HEK293 (cell line): ENCODE data around the gene FBL.

Source experiments
- PRDM1 ChIP-seq: fragments of 450-650 bp; formaldehyde crosslinking; IDR thresholded peaks from 2 replicates; pipeline ENCODE4; 2016; ENCODE audit warnings: missing biosample characterization, missing genetic modification characterization
- PRDM10 ChIP-seq: fragments of 450-650 bp; formaldehyde crosslinking; IDR thresholded peaks from 2 replicates; pipeline ENCODE4 v1.5.1; 2016; ENCODE audit warnings: missing biosample characterization, missing genetic modification characterization
- PRDM2 ChIP-seq: fragments of 450-650 bp; formaldehyde crosslinking; IDR thresholded peaks from 2 replicates; pipeline ENCODE4 v1.5.1; 2016; ENCODE audit warnings: missing biosample characterization, missing genetic modification characterization, borderline replicate concordance
- REPIN1 ChIP-seq: fragments of 450-650 bp; formaldehyde crosslinking; IDR thresholded peaks from 2 replicates; pipeline ENCODE4 v1.5.1; 2017; ENCODE audit warnings: missing biosample characterization, missing genetic modification characterization, low read depth
- ZBTB26 ChIP-seq: fragments of 450-650 bp; formaldehyde crosslinking; optimal IDR thresholded peaks from 2 replicates; pipeline ENCODE3; 2016; ENCODE audit warnings: missing biosample characterization, mild to moderate bottlenecking, missing genetic modification characterization
- ZBTB7A ChIP-seq: fragments of 450-650 bp; formaldehyde crosslinking; IDR thresholded peaks from 2 replicates; pipeline ENCODE4 v1.5.1; 2016; ENCODE audit warnings: low read depth, missing biosample characterization, missing genetic modification characterization
- ZNF148 ChIP-seq: fragments of 450-650 bp; formaldehyde crosslinking; IDR thresholded peaks from 2 replicates; pipeline ENCODE4 v1.5.0; 2017; ENCODE audit warnings: missing biosample characterization, missing genetic modification characterization, borderline replicate concordance
- ZNF211 ChIP-seq: fragments of 450-650 bp; formaldehyde crosslinking; IDR thresholded peaks from 2 replicates; pipeline ENCODE4 v1.5.1; 2016; ENCODE audit warnings: low read depth, missing biosample characterization, missing genetic modification characterization
- ZNF239 ChIP-seq: fragments of 450-650 bp; formaldehyde crosslinking; IDR thresholded peaks from 2 replicates; pipeline ENCODE4 v1.5.1; 2016; ENCODE audit warnings: missing biosample characterization, missing genetic modification characterization
- ZNF335 ChIP-seq: fragments of 450-650 bp; formaldehyde crosslinking; conservative IDR thresholded peaks from 2 replicates; pipeline ENCODE4 v1.5.1; 2016; ENCODE audit warnings: missing biosample characterization, missing genetic modification characterization
- ZNF391 ChIP-seq: fragments of 450-650 bp; formaldehyde crosslinking; IDR thresholded peaks from 2 replicates; pipeline ENCODE4 v1.5.1; 2016; ENCODE audit warnings: low read depth, missing biosample characterization, missing genetic modification characterization, borderline replicate concordance
- ZNF416 ChIP-seq: fragments of 450-650 bp; formaldehyde crosslinking; IDR thresholded peaks from 2 replicates; pipeline ENCODE4 v1.5.1; 2016; ENCODE audit warnings: missing biosample characterization, missing genetic modification characterization
- ZNF510 ChIP-seq: fragments of 450-650 bp; formaldehyde crosslinking; IDR thresholded peaks from 2 replicates; pipeline ENCODE4 v1.5.1; 2018; ENCODE audit warnings: mild to moderate bottlenecking, missing genetic modification characterization, missing biosample characterization; ENCODE audit not compliant: insufficient replicate concordance
- ZNF548 ChIP-seq: fragments of 450-650 bp; formaldehyde crosslinking; IDR thresholded peaks from 2 replicates; pipeline ENCODE4 v1.5.1; 2016; ENCODE audit warnings: missing biosample characterization, missing genetic modification characterization
- ZNF561 ChIP-seq: fragments of 450-650 bp; IDR thresholded peaks from 2 replicates; pipeline ENCODE4 v1.5.1; 2018; ENCODE audit warnings: missing biosample characterization, missing genetic modification characterization, borderline replicate concordance
- ZNF585B ChIP-seq: fragments of 450-650 bp; formaldehyde crosslinking; IDR thresholded peaks from 2 replicates; pipeline ENCODE4 v1.5.1; 2016; ENCODE audit warnings: missing biosample characterization, missing genetic modification characterization
- ZNF610 ChIP-seq: fragments of 450-650 bp; formaldehyde crosslinking; IDR thresholded peaks from 2 replicates; pipeline ENCODE4 v1.5.1; 2016; ENCODE audit warnings: missing biosample characterization, missing genetic modification characterization, borderline replicate concordance
- ZNF747 ChIP-seq: fragments of 450-650 bp; formaldehyde crosslinking; IDR thresholded peaks from 2 replicates; pipeline ENCODE4 v1.5.1; 2016; ENCODE audit warnings: missing biosample characterization, missing genetic modification characterization
- TF ChIP-seq, protein P1 (sequence below): fragments of 450-650 bp; formaldehyde crosslinking; IDR thresholded peaks from 2 replicates; pipeline ENCODE4 v1.5.1; 2016; ENCODE audit warnings: missing biosample characterization, missing genetic modification characterization
- TF ChIP-seq, protein P2 (sequence below): sonication (generic); formaldehyde crosslinking; IDR thresholded peaks from 2 replicates; pipeline ENCODE4 v1.8.1; 2022; ENCODE audit warnings: mild to moderate bottlenecking, moderate library complexity, missing genetic modification reagents

The FBL gene

DNA sequence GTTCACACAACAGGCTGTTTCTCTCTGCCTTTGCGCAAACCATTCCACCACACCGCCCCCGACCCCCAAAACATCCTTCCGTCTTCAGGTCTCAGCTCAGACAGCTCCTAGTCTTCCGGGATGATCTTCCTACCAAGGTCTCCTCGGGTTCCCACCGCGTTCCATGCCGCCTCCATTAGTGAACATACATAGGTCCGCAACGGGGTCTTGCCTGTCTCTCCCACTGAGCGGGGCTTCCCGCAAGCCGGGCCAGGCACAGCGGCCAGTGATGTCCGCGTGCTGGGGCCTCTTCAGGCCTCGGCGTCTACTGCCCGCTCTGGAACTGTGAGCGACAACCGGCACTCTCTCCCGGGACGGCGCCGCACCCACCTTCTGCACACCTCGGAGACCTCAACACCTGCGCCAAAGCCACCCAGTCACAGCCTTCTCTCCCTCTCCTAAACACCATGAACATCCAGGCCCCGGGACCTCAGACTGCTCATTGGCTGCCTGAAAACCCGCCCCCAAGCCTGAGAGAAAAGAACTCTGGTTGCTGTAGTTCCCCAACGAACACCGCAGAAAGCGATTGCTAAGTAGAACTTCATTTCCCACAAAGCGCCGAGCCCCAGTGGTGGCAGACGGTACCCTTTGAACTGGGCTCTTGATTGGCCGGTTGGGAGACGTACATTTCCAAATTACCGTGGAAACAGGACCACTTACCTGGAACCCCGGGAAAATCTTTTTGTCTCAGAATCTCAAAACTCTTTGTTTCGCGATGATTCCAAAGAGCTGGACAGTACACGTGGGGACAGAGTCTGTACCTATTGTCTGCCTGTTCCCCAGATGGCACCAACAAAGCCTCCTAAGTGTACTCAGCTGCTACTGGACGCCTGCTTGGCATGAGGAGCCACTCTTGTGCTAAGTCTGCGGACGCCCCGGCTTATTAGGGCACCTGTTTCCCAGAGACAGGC, 21.8 kb downstream of the FBL start (continued):
- TF ChIP-seq PRDM2 (tag by site-specific recombination) (0 out of 2 replicates have a peak, but pooled peaks have one; percentile 96), ZNF148 (tag by site-specific recombination) (no peak), ZNF585B (tag by site-specific recombination) (no peak), PRDM10 (tag by site-specific recombination) (peak; percentile 85), REPIN1 (0 out of 2 replicates have a peak, but pooled peaks have one; percentile 77), ZNF561 (tag by site-specific recombination) (peak; percentile 17; the same call in 1 of the 2 replicates), ZNF510 (tag by site-specific recombination) (no peak), ZNF335 (tag by site-specific recombination) (peak; percentile 100), ZBTB7A (tag by site-specific recombination) (peak; percentile 86; the same call in 1 of the 2 replicates), ZNF610 (peak; percentile 52), ZNF211 (tag by site-specific recombination) (no peak), PRDM1 (tag by site-specific recombination) (no peak), ZNF548 (tag by site-specific recombination) (no peak), ZNF416 (no peak), ZBTB26 (peak; percentile 32), ZNF747 (tag by site-specific recombination) (no peak), ZNF391 (tag by site-specific recombination) (peak; percentile 91; the same call in 1 of the 2 replicates), ZNF239 (tag by site-specific recombination) (no peak)
- TF ChIP-seq, protein P1, sequence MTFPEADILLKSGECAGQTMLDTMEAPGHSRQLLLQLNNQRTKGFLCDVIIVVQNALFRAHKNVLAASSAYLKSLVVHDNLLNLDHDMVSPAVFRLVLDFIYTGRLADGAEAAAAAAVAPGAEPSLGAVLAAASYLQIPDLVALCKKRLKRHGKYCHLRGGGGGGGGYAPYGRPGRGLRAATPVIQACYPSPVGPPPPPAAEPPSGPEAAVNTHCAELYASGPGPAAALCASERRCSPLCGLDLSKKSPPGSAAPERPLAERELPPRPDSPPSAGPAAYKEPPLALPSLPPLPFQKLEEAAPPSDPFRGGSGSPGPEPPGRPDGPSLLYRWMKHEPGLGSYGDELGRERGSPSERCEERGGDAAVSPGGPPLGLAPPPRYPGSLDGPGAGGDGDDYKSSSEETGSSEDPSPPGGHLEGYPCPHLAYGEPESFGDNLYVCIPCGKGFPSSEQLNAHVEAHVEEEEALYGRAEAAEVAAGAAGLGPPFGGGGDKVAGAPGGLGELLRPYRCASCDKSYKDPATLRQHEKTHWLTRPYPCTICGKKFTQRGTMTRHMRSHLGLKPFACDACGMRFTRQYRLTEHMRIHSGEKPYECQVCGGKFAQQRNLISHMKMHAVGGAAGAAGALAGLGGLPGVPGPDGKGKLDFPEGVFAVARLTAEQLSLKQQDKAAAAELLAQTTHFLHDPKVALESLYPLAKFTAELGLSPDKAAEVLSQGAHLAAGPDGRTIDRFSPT (tag by site-specific recombination): 0 out of 2 replicates have a peak, but pooled peaks have one; percentile 51
- TF ChIP-seq, protein P2, sequence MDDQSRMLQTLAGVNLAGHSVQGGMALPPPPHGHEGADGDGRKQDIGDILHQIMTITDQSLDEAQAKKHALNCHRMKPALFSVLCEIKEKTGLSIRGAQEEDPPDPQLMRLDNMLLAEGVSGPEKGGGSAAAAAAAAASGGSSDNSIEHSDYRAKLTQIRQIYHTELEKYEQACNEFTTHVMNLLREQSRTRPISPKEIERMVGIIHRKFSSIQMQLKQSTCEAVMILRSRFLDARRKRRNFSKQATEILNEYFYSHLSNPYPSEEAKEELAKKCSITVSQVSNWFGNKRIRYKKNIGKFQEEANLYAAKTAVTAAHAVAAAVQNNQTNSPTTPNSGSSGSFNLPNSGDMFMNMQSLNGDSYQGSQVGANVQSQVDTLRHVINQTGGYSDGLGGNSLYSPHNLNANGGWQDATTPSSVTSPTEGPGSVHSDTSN (CRISPR knock-in tag): 0 out of 2 replicates have a peak, but pooled peaks have one; percentile 31
